Chondrocyte (in vitro differentiated cells): Measurements from ENCODE around the gene XRCC5. TPM values are rescaled to one million over a fixed set of nuclear protein-coding genes. Genes with fewer than 3 reads are reported as not detected.

Experiments
- DNase-seq: peaks from one replicate; pipeline ENCODE4 v3.0.0; 2021; ENCODE audit warnings: mixed read lengths, low spot score
- H3K27ac Mint-ChIP-seq: one replicate; pipeline ENCODE4 v1.8.0; 2021; ENCODE audit warnings: mild to moderate bottlenecking, moderate library complexity, mixed read lengths; ENCODE audit not compliant: unreplicated experiment
- H3K27me3 Mint-ChIP-seq: 2 replicates; pipeline ENCODE4 v1.8.0; 2021; ENCODE audit warnings: low read depth, mixed read lengths
- H3K36me3 Mint-ChIP-seq: 2 replicates; pipeline ENCODE4 v1.8.0; 2021; ENCODE audit warnings: low read depth, mixed read lengths
- H3K4me1 Mint-ChIP-seq: 2 replicates; pipeline ENCODE4 v1.8.0; 2021; ENCODE audit warnings: low read depth, mild to moderate bottlenecking, mixed read lengths
- H3K4me3 Mint-ChIP-seq: one replicate; pipeline ENCODE4 v1.8.0; 2021; ENCODE audit warnings: mild to moderate bottlenecking, moderate library complexity, mixed read lengths; ENCODE audit not compliant: unreplicated experiment
- H3K9me3 Mint-ChIP-seq: 2 replicates; pipeline ENCODE4 v1.8.0; 2021; ENCODE audit warnings: low read depth, mixed read lengths
- total RNA-seq: library from RNA; stranded (reverse); gene quantifications from 3 replicates; pipeline ENCODE4 v1.2.1, GENCODE V29; 2021
- TF ChIP-seq, protein P1 (sequence below): fragments of 200-600 bp; sonication (generic); IDR thresholded peaks from 2 replicates; pipeline ENCODE4 v1.5.0; 2021; ENCODE audit warnings: antibody characterized with exemption, mild to moderate bottlenecking, moderate library complexity

The XRCC5 gene
- total RNA-seq, 1 donor from 2014 or later, result 154 TPM

DNA sequence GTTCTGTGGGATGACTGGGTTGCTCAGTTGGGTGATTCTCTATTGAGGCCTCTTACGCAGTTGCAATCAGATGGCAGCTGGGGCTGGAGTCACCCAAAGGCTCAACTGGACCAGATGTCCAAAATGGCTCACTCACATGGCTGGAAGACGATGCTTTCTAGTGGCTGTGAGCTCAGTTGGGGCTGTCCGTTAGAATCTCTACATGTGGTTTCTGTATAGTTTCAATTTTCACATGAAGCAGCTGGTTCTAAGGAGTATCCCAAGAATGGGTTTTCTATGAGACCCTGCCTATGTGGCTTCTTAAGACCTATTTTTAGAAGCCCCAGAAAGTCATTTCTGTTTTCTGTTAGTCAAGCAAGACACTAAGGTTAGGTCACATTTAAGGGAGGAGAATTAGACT lies 4.4 kb downstream of the XRCC5 start:
- Mint-ChIP-seq H3K4me1 (peaks cover 60% of the 10 kb centered on the region), H3K27ac (peak overlapping the region; percentile 43), H3K36me3 (peaks cover 29% of the 10 kb centered on the region), H3K27me3 (no peaks in the 10 kb centered on the region), H3K4me3 (no peak overlapping the region), H3K9me3 (no peaks in the 10 kb centered on the region)
- no peak for DNase-seq
- TF ChIP-seq, protein P1, sequence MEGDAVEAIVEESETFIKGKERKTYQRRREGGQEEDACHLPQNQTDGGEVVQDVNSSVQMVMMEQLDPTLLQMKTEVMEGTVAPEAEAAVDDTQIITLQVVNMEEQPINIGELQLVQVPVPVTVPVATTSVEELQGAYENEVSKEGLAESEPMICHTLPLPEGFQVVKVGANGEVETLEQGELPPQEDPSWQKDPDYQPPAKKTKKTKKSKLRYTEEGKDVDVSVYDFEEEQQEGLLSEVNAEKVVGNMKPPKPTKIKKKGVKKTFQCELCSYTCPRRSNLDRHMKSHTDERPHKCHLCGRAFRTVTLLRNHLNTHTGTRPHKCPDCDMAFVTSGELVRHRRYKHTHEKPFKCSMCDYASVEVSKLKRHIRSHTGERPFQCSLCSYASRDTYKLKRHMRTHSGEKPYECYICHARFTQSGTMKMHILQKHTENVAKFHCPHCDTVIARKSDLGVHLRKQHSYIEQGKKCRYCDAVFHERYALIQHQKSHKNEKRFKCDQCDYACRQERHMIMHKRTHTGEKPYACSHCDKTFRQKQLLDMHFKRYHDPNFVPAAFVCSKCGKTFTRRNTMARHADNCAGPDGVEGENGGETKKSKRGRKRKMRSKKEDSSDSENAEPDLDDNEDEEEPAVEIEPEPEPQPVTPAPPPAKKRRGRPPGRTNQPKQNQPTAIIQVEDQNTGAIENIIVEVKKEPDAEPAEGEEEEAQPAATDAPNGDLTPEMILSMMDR, result no peak

DNA sequence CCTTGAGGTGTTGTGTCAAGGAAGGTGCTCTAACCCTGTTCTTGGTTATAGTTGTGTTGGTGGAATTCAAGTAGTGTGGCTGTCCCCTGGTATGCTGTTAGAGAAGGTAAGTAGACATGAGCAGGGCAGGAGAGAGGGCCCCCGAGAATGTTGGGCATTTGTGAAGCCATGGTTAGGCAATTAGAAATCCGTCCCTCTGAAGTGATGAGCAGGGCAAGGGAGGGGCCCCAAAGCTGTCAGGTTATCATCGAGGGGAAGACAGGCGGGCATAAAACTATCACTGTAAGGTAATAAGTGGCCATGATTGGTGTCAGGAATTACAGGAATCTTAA lies 5.2 kb downstream of the XRCC5 start:
- peaks cover 59% of the 10 kb centered on the region for H3K4me1 Mint-ChIP-seq
- TF ChIP-seq, protein P1, result no peak
- no peak for DNase-seq
- H3K27me3 Mint-ChIP-seq, result no peaks in the 10 kb centered on the region
- H3K27ac Mint-ChIP-seq, result peak overlapping the region; percentile 99
- no peaks in the 10 kb centered on the region for H3K9me3 Mint-ChIP-seq
- H3K36me3 Mint-ChIP-seq, result peaks cover 35% of the 10 kb centered on the region
- no peak overlapping the region for H3K4me3 Mint-ChIP-seq

DNA sequence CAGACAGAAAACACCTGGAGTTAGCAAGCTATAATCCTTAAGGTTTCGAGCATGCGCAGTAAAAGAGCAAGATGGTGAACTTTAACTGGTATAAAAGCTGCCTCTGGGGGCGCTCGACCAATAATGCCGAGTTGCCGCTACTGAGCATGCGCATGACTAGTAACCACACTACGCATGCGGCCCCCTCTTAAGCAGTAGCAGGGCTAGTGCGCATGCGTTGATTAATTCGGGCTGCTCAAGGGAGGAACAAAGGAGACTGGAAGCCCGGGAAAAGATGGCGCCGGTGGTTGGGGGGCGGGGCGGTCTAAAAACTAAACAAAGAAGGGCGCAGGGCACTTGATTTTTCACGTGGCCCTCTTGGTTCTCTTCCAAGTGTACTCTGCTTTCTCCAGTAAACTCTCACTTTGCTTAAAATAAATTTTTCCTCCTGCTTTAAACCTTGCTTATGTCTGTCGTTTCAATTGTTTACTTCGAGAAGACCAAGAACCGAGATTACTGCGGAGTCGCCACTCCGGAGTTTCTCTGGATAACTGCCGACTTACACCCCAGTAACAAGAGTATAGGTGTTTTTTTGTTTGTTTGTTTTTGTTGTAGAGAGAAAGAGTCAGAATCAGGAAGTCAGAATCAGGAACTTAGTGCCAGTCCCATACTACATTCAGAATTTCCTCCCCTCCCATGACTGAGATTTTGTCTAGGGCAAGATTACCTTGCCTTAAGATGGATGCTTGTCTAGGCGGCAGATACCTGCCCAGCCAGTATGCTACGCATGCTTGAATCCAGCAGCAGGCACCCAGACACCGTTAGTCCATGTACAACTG lies 5.8 kb downstream of the XRCC5 start:
- Mint-ChIP-seq H3K36me3 (peaks cover 39% of the 10 kb centered on the region), H3K9me3 (no peaks in the 10 kb centered on the region), H3K4me3 (peak overlapping the region; percentile 81), H3K27ac (peak overlapping the region; percentile 99), H3K27me3 (no peaks in the 10 kb centered on the region), H3K4me1 (peaks cover 61% of the 10 kb centered on the region)
- DNase-seq, result peak; percentile 98
- TF ChIP-seq, protein P1, result peak; percentile 91

DNA sequence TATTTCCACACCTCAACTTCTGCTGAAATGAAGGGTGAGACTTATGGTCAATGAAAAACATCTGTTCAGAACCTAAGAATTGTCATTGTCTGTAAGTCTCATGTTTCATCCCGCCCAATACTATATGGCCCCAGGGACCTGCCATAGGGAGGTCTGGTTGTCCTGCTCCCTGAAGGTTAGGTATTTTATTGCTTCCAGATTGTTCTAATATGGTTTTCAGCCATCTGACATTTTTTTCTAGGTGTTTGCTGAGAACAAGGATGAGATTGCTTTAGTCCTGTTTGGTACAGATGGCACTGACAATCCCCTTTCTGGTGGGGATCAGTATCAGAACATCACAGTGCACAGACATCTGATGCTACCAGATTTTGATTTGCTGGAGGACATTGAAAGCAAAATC lies 7.3 kb downstream of the XRCC5 start:
- no peak overlapping the region for H3K4me3 Mint-ChIP-seq
- TF ChIP-seq, protein P1, result no peak
- H3K4me1 Mint-ChIP-seq, result peaks cover 47% of the 10 kb centered on the region
- H3K9me3 Mint-ChIP-seq, result no peaks in the 10 kb centered on the region
- no peaks in the 10 kb centered on the region for H3K27me3 Mint-ChIP-seq
- H3K36me3 Mint-ChIP-seq, result peaks cover 40% of the 10 kb centered on the region
- no peak for DNase-seq
- H3K27ac Mint-ChIP-seq, result no peak overlapping the region

DNA sequence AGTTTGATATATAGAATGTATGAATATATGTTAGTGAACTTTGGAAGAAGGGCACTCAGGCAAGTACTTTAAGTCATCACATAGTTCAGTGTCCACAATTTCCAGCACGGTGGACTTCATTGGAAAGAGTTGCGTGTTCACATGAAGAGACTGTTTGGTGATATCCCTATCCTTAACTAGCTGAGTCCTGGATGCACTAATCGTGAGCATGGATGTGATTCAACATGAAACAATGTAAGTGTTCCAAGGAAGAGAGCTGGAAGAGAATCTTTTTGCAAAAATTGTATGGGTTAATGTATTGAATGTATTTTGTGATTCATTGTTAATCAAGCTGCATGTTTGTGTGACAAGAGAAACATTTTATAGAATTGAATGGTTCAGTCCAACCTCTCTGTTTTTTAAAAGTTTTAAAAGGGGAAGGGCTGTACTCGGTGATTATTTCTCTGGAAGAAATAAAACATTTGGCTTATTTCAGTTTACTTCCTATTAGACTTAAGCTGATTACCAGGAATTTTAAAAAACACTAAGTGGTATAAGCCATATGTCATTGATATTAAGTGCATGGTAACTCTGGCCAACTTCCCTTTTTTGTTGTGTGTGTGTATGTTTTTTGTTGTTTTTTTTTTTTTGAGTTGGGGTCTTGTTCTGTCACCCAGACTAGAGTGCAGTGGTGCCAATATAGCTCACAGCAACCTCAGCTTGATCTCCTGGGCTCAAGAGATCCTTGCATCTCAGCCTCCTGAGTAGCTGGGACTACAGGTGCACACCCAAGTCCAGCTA lies 8.6 kb downstream of the XRCC5 start:
- peaks cover 48% of the 10 kb centered on the region for H3K36me3 Mint-ChIP-seq
- no peaks in the 10 kb centered on the region for H3K27me3 Mint-ChIP-seq
- TF ChIP-seq, protein P1, result no peak
- H3K4me3 Mint-ChIP-seq, result no peak overlapping the region
- H3K27ac Mint-ChIP-seq, result peak overlapping the region; percentile 32
- H3K4me1 Mint-ChIP-seq, result peaks cover 40% of the 10 kb centered on the region
- H3K9me3 Mint-ChIP-seq, result no peaks in the 10 kb centered on the region
- DNase-seq, result no peak
